Testis (tissue), 3 donors: ENCODE data around the gene CFAP126. TPM values are rescaled to one million over a fixed set of nuclear protein-coding genes. Genes with fewer than 3 reads are reported as not detected.
"Not testable (repeated sequence)": the region's sequence is repeated elsewhere in the genome, so short reads cannot be mapped to it uniquely, and the experiment has no call there.

Experiments
- DNase-seq: peaks from one replicate; pipeline ENCODE4 v3.0.0-alpha.2; 2019
- H3K27ac ChIP-seq, 2 donors: fragments of 200-600 bp; sonication (generic); one replicate each; pipeline ENCODE4 v1.5.1; 2019
- H3K27me3 ChIP-seq: fragments of 200-600 bp; sonication (generic); one replicate; pipeline ENCODE4 v1.5.1; 2019
- H3K36me3 ChIP-seq: fragments of 200-600 bp; sonication (generic); one replicate; pipeline ENCODE4 v1.5.1; 2017; ENCODE audit warnings: low read depth; ENCODE audit errors: missing control alignments
- H3K4me1 ChIP-seq: fragments of 200-600 bp; sonication (generic); one replicate; pipeline ENCODE4 v1.5.1; 2019
- H3K4me3 ChIP-seq, 2 donors: fragments of 200-600 bp; sonication (generic); one replicate each; pipeline ENCODE4 v1.5.1; 2017 to 2019
- H3K9me3 ChIP-seq: fragments of 200-600 bp; sonication (generic); one replicate; pipeline ENCODE4 v1.5.1; 2017
- POLR2A ChIP-seq: fragments of 450-650 bp; IDR thresholded peaks from one replicate; pipeline ENCODE4 v1.6.1; 2017; ENCODE audit warnings: antibody characterized with exemption, mild to moderate bottlenecking, moderate library complexity
- WGBS, 2 donors: methylation state at CpG; one replicate each; pipeline ENCODE4 v1.1.5; 2018; 5-methylcytosine and 5-hydroxymethylcytosine counted together
- intact Hi-C: fragments of 100-400 bp; cut with DNase I; formaldehyde crosslinking; loops from one replicate; pipeline ENCODE4 v1.15.1; 2023; ENCODE audit warnings: low total_unique reads
- polyA plus RNA-seq: library from polyadenylated mRNA; stranded (reverse); fragments of 350-450 nt; fragmentation: Illumina TruSeq; extraction: RNeasy Lipid Tissue Mini Kit (QIAGEN cat#74804); gene quantifications from one replicate; pipeline ENCODE4 v1.2.3, GENCODE V29; 2014; ENCODE audit warnings: low read depth, low replicate concordance; ENCODE audit not compliant: insufficient read depth
- total RNA-seq, 2 donors: library from RNA; depleted of rRNA; stranded (reverse); fragments of >200 nt; gene quantifications; one replicate each; pipeline ENCODE4 v1.2.3, GENCODE V29; 2016
- TF ChIP-seq, protein P1 (sequence below), 3 experiments: fragments of 450-650 bp in 2 of 3; fragments of 200-600 bp in 1 of 3; sonication (generic) in 1 of 3; IDR thresholded peaks; one replicate each; pipeline ENCODE4 v1.5.1; 2016 to 2019; ENCODE audit warnings: antibody characterized with exemption in 3 of 3, mild to moderate bottlenecking in 2 of 3, moderate library complexity in 1 of 3

Gene CFAP126
- total and polyA plus RNA-seq, 3 donors from 2014 or later = 3.8 to 45.4 (median 13.9) TPM

- no peaks in the 10 kb centered on the region for H3K9me3 ChIP-seq
- intact Hi-C loops = no loop called here
Observed at GRCh38 chr1:161407451-161407985, 39.8 kb upstream of the CFAP126 start.

GRCh38 chr1:161406551-161406950, 38.9 kb upstream of the CFAP126 start:
- 92 to 95% methylated on average over 7 to 9 of the region's 17 CpGs for WGBS, 2 donors
- H3K9me3 ChIP-seq, DNase-seq, H3K27me3 ChIP-seq, H3K4me1 ChIP-seq, intact Hi-C loops, H3K4me3 ChIP-seq, H3K36me3 ChIP-seq, H3K27ac ChIP-seq: not testable (repeated sequence)

More at GRCh38 chr1:161407451-161407985, 39.8 kb upstream of the CFAP126 start:
- 76 to 82% methylated on average over 6 of the region's 6 CpGs for WGBS, 2 donors
- TF ChIP-seq POLR2A = no peak
- TF ChIP-seq, protein P1, sequence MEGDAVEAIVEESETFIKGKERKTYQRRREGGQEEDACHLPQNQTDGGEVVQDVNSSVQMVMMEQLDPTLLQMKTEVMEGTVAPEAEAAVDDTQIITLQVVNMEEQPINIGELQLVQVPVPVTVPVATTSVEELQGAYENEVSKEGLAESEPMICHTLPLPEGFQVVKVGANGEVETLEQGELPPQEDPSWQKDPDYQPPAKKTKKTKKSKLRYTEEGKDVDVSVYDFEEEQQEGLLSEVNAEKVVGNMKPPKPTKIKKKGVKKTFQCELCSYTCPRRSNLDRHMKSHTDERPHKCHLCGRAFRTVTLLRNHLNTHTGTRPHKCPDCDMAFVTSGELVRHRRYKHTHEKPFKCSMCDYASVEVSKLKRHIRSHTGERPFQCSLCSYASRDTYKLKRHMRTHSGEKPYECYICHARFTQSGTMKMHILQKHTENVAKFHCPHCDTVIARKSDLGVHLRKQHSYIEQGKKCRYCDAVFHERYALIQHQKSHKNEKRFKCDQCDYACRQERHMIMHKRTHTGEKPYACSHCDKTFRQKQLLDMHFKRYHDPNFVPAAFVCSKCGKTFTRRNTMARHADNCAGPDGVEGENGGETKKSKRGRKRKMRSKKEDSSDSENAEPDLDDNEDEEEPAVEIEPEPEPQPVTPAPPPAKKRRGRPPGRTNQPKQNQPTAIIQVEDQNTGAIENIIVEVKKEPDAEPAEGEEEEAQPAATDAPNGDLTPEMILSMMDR (IDR thresholded peaks at IDR 0.05) = no peak
- Histone ChIP-seq H3K4me1 (peaks cover 9% of the 10 kb centered on the region), H3K27ac (no peak overlapping the region), H3K4me3 (no peak overlapping the region), H3K36me3 (no peaks in the 10 kb centered on the region), H3K27me3 (no peaks in the 10 kb centered on the region)
- no peak for DNase-seq

GRCh38 chr1:161404051-161404597, 36.4 kb upstream of the CFAP126 start:
- Histone ChIP-seq H3K9me3 (no peaks in the 10 kb centered on the region), H3K27me3 (no peaks in the 10 kb centered on the region), H3K27ac (no peak overlapping the region), H3K4me1 (peaks cover 9% of the 10 kb centered on the region), H3K4me3 (no peak overlapping the region), H3K36me3 (no peaks in the 10 kb centered on the region)
- TF ChIP-seq, protein P1 (IDR thresholded peaks at IDR 0.05) = no peak
- TF ChIP-seq POLR2A = no peak
- intact Hi-C loops = no loop called here
- DNase-seq = no peak
- 68 to 71% methylated on average over 11 of the region's 11 CpGs for WGBS, 2 donors

DNA sequence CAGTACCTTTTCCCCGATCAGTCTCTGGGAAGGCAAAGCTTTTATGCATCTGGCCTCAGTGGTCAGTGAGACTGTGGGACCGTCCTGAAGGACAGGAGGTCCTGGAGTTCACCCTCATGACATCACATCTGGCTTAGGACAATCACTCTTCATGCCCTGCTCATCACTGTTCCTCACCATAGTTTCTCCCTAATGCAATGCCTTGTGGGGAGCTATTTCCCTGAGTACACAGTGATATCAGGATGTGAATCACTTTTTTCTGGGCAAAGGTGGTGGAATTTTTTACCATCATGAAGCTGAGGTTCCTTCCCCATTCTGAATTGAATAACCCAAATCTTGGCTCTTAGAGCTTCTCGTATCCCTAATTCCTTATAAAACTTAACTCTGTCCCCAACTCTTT, 34.8 kb upstream of the CFAP126 start:
- TF ChIP-seq POLR2A = no peak
- TF ChIP-seq, protein P1 (IDR thresholded peaks at IDR 0.05) = no peak
- H3K27ac ChIP-seq = no peak overlapping the region
- intact Hi-C loops = no loop called here
- no peaks in the 10 kb centered on the region for H3K9me3 ChIP-seq
- WGBS, 2 donors = 92% methylated on average over 3 of the region's 3 CpGs
- no peak for DNase-seq
- no peaks in the 10 kb centered on the region for H3K36me3 ChIP-seq
- H3K27me3 ChIP-seq = no peaks in the 10 kb centered on the region
- no peak overlapping the region for H3K4me3 ChIP-seq
- H3K4me1 ChIP-seq = peaks cover 9% of the 10 kb centered on the region

- DNase-seq = peak; percentile 94
- no peaks in the 10 kb centered on the region for H3K9me3 ChIP-seq
- peak overlapping the region; percentile 95 to 98 for H3K4me3 ChIP-seq
- peak overlapping the region; percentile 100 for H3K27ac ChIP-seq
- TF ChIP-seq, protein P1 (IDR thresholded peaks at IDR 0.05) = peak; percentile 14 to 53 (median 16)
- no peak for TF ChIP-seq POLR2A
- H3K27me3 ChIP-seq = no peaks in the 10 kb centered on the region
- peaks cover 7% of the 10 kb centered on the region for H3K4me1 ChIP-seq
- WGBS, 2 donors = 0 to 1% methylated on average over 38 to 53 of the region's 53 CpGs
- intact Hi-C loops = no loop called here
- H3K36me3 ChIP-seq = no peaks in the 10 kb centered on the region
Observed at GRCh38 chr1:161399257-161399998, 31.8 kb upstream of the CFAP126 start.
